T47D (cell line): ENCODE measurements around the gene SMG6.

ENCODE experiments used
- DNase-seq, 2 experiments: peaks; one replicate each; pipeline versions ENCODE4 v3.0.0 to v3.0.0-alpha.2; 2011 to 2012; ENCODE audit warnings: low read depth in 1 of 2, low spot score in 1 of 2
- JUND ChIP-seq: IDR thresholded peaks from 2 replicates; pipeline ENCODE4 v1.6.1; 2012; ENCODE audit warnings: low read depth
- in situ Hi-C: cut with HindIII; loops from 2 replicates; pipeline ENCODE4 v1.10.0; 2016; ENCODE audit warnings: low sequenced_read_pairs, low pct_unique_long_range_greater_than_20kb

SMG6 gene

DNA sequence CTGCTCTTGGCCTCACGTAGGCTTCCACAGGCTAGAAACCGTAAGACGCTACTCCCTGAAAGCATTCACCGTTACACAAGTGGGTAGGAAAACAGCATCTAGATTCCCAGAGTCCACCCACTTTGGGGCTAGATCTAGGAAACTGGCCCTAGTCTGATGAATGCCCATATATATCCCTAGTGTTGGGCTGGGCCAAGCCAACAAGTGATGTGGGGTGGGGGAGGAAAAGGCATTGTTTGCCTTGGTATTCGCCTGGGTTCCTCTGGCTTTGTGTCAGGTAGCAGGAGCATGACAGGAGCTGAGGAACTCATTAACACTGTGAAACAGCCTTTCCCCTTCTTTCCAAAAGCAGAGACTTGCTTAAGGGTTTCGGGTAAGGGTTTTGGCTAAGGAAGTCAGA, 112.4 kb downstream of the SMG6 start:
- no peak for TF ChIP-seq JUND
- no peak for DNase-seq
- in situ Hi-C loops, result no loop called here

DNA sequence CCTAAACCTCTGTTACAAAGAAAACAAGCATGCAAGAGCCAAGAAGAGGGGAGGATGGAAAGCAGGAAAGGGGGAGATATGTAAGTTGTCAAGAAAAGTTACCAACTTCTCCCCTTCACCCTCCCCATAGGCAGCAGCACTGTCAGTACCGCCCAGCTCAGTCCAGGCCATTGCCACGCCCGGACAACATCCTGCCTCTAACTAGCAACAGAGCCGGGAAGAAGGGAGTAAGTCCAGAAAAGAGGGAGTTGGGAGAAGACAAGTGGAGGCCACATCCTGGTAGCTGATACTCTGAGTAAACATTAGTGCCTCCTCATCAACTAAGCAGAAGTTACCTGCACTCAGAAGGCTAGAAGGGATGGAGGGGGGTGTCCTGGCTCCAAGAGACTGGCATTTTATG, 113.6 kb downstream of the SMG6 start:
- DNase-seq, result no peak
- in situ Hi-C loops, result no loop called here
- no peak for TF ChIP-seq JUND

- no peak for DNase-seq
- in situ Hi-C loops, result no loop called here
- TF ChIP-seq JUND, result no peak
Measured at GRCh38 chr17:2188971-2189630, 114.5 kb downstream of the SMG6 start.

GRCh38 chr17:2187758-2188157, 115.8 kb downstream of the SMG6 start:
- TF ChIP-seq JUND, result no peak
- no peak for DNase-seq
- in situ Hi-C loops, result no loop called here

- in situ Hi-C loops, result no loop called here
- no peak for TF ChIP-seq JUND
- no peak for DNase-seq
Measured at GRCh38 chr17:2186937-2187336, 116.6 kb downstream of the SMG6 start.

- no peak for DNase-seq
- TF ChIP-seq JUND, result no peak
- in situ Hi-C loops, result no loop called here
Measured at GRCh38 chr17:2184993-2185931, 118.3 kb downstream of the SMG6 start.

DNA sequence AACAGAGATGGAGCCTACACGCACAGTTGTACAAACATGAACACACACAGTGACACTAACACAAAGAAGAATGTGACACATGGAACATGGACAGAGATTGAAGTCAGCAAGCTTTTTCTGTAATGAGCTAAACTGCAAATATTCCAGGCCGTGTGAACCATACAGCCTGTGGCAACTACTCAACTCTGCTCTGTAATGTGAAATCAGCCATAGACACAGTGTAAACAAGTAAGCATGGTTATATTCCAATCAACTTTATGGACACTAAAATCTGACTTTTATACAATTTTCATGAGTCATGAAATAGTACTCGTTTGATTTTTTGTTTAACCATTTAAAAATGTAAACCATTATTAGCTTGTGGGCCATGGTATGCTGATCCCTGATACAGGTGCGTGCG, 120.2 kb downstream of the SMG6 start:
- in situ Hi-C loops, result no loop called here
- no peak for DNase-seq
- TF ChIP-seq JUND, result no peak

DNA sequence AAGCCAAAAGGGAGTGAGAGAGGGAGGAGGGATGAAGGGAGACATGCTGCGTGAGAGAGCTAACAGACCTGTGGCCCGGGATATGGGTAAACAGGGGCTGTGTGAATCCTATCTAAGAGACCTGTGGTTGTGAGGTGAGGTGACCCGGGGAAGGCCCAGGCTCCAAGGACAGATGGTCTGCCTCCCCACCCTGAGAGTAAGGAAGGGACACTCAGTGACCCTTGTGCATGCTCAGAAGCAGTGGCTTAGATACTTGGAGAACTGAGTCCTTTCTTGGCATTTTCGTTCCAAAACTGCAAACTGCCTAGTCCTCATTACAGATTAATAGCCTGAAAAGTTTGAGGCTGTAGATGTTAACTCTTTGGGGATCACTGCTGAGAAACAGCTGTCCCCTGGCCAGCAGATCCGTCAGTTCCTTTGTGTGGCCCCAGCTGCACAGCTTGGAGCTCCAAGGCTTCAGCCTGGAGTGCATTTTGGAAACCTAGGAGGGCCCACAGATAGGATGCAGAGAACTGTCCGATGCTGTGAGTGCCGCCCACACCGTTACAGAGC, 121.6 kb downstream of the SMG6 start:
- in situ Hi-C loops, result no loop called here
- no peak for TF ChIP-seq JUND
- DNase-seq, result no peak

DNA sequence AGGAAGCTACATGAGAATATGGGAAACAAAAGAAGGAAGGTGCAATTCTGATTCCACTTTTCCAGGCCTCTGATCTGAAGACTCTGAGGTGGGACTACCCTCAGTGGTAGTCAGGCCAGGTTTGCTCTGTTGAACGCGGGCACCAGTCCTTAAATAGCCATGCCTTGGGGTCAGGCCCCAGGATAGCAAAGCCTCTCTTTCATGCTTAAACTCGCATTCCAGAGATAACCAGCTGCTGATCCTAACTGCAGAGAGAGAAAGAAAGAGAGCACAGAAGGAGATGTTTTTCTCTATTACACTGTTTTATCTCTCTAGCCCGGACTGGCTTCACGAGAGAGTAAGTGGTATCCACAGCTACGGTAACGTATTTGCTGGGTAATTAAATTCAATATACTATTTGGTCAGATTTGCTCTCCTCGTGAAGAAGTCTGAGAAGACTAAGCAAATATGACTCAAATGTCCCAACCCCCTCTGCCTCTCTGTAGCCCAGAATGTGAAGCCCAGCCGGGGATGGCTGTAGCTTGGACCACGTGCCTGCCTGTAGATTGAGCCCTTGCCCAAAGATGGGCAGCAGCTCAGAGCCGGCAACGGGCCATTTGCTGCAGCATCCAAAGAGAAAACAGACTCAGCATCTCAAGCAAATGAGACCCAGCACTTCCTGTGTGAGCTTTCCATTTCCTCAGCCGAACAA, 122.2 kb downstream of the SMG6 start:
- no peak for DNase-seq
- in situ Hi-C loops, result no loop called here
- no peak for TF ChIP-seq JUND

GRCh38 chr17:2180768-2181167, 122.8 kb downstream of the SMG6 start:
- TF ChIP-seq JUND, result no peak

GRCh38 chr17:2179615-2180295, 123.8 kb downstream of the SMG6 start:
- no peak for DNase-seq
- TF ChIP-seq JUND, result no peak
- in situ Hi-C loops, result no loop called here

More at GRCh38 chr17:2180768-2181167, 122.8 kb downstream of the SMG6 start:
- in situ Hi-C loops, result no loop called here
- DNase-seq, result no peak
